ENCODE data around the gene PHF2.

DNA sequence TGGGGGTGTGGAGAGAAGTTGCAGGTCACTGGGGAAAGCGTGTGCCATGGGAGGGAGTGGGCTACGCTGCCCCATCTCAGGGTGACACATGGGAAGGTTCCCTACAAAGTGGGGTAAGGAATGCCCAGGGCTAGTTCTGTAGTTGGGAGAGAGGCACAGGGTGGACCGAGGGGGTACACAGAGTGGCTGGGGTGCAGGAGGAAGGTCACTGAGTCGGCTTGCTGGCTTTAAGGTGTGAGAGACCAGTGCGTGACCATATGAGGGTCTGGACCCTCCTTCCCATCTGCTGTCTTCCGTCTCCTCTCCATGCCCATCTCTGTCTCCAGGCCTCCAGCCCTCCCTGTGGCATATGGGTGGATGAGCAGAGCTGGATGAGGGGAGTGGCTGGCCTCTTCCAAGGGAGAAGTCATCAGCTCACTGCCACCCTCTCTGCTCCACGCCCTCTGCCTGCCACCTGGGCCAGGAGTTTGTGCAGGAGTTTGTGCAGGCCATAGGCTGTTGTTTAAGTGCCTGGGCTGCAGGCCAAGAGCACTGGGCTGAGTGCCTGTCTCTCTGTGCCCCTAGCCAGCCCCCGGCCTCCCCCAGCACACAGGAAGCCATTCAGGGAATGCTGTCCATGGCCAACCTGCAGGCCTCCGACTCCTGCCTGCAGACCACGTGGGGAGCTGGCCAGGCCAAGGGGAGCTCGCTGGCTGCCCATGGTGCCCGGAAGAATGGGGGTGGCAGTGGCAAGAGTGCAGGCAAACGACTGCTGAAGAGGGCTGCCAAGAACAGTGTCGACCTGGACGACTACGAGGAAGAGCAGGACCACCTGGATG, 96.8 kb downstream of the PHF2 start:
- TF ChIP-seq, protein P1, sequence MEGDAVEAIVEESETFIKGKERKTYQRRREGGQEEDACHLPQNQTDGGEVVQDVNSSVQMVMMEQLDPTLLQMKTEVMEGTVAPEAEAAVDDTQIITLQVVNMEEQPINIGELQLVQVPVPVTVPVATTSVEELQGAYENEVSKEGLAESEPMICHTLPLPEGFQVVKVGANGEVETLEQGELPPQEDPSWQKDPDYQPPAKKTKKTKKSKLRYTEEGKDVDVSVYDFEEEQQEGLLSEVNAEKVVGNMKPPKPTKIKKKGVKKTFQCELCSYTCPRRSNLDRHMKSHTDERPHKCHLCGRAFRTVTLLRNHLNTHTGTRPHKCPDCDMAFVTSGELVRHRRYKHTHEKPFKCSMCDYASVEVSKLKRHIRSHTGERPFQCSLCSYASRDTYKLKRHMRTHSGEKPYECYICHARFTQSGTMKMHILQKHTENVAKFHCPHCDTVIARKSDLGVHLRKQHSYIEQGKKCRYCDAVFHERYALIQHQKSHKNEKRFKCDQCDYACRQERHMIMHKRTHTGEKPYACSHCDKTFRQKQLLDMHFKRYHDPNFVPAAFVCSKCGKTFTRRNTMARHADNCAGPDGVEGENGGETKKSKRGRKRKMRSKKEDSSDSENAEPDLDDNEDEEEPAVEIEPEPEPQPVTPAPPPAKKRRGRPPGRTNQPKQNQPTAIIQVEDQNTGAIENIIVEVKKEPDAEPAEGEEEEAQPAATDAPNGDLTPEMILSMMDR (IDR thresholded peaks at IDR 0.05), result no peak
- TF ChIP-seq POLR2AphosphoS5 (IDR thresholded peaks at IDR 0.05), result no peak
- no peak for TF ChIP-seq POLR2A (IDR thresholded peaks at IDR 0.05)

Measured in sigmoid colon (tissue), 4 donors.